Spinal cord (tissue), 10 donors: ENCODE results near the gene IMMP2L. TPM values are rescaled to one million over a fixed set of nuclear protein-coding genes. Genes with fewer than 3 reads are reported as not detected.
A peak's percentile ranks its signal among the peaks of the same experiment; 100 is the strongest.

Source experiments
- DNase-seq, 6 donors: peaks; one replicate each; pipeline versions ENCODE4 v3.0.0 to v3.0.0-alpha.2; 2013 to 2015; ENCODE audit warnings: low spot score in 6 of 6, low read depth in 4 of 6
- H3K27ac ChIP-seq: one replicate; pipeline ENCODE4 v1.5.1; 2013; ENCODE audit warnings: low read depth, low read length, control low read depth
- H3K27me3 ChIP-seq: one replicate; pipeline ENCODE4 v1.6.1; 2013; ENCODE audit warnings: low read length; ENCODE audit not compliant: control insufficient read depth, insufficient read depth
- H3K36me3 ChIP-seq: one replicate; pipeline ENCODE4 v1.6.1; 2013; ENCODE audit warnings: low read length; ENCODE audit not compliant: control insufficient read depth, insufficient read depth
- H3K4me1 ChIP-seq: one replicate; pipeline ENCODE4 v1.6.1; 2013; ENCODE audit warnings: low read length; ENCODE audit not compliant: control insufficient read depth, insufficient read depth
- H3K4me3 ChIP-seq: one replicate; pipeline ENCODE4 v1.5.1; 2013; ENCODE audit warnings: low read depth, low read length, control low read depth
- H3K9me3 ChIP-seq: one replicate; pipeline ENCODE4 v1.6.1; 2013; ENCODE audit warnings: low read length; ENCODE audit not compliant: control insufficient read depth, insufficient read depth
- WGBS: methylation state at CpG from one replicate; pipeline ENCODE4 v1.1.5; 2013; ENCODE audit warnings: missing lambda C conversion rate; ENCODE audit not compliant: insufficient coverage; 5-methylcytosine and 5-hydroxymethylcytosine counted together
- polyA plus RNA-seq, 2 donors: library from polyadenylated mRNA; unstranded; fragments of 120-200 nt; gene quantifications; one replicate each; pipeline ENCODE4 v1.2.1, GENCODE V29; 2013; ENCODE audit not compliant: insufficient read length in 2 of 2
- total RNA-seq, 2 donors: library from RNA; depleted of rRNA in 1 of 2; stranded (reverse); fragments of 120-200 nt in 1 of 2; fragments of >200 nt in 1 of 2; gene quantifications; one replicate each; pipeline versions ENCODE4 v1.2.3 to v1.2.4, GENCODE V29; 2013 to 2014
- donor health status: healthy.

Gene IMMP2L
- total and polyA plus RNA-seq, 4 donors, result 14.8 to 26.8 (median 17.4) TPM

- H3K27me3 ChIP-seq, result no peaks in the 10 kb centered on the region
- no peak overlapping the region for H3K27ac ChIP-seq
- WGBS, result 100% methylated on average over 2 of the region's 4 CpGs
- no peaks in the 10 kb centered on the region for H3K4me1 ChIP-seq
- H3K36me3 ChIP-seq, result no peaks in the 10 kb centered on the region
- no peak for DNase-seq
- no peak overlapping the region for H3K4me3 ChIP-seq
- peaks cover 7% of the 10 kb centered on the region for H3K9me3 ChIP-seq
Observed at GRCh38 chr7:111067251-111067650, 495.0 kb downstream of the IMMP2L start.

- Histone ChIP-seq H3K9me3 (peaks cover 7% of the 10 kb centered on the region), H3K27ac (no peak overlapping the region), H3K4me1 (no peaks in the 10 kb centered on the region), H3K27me3 (no peaks in the 10 kb centered on the region), H3K4me3 (no peak overlapping the region), H3K36me3 (no peaks in the 10 kb centered on the region)
- WGBS, result 89% methylated on average over 1 of the region's 1 CpG
- no peak for DNase-seq
Observed at GRCh38 chr7:111063166-111063565, 499.1 kb downstream of the IMMP2L start.

GRCh38 chr7:111059833-111060232, 502.5 kb downstream of the IMMP2L start:
- peak in 3 of 6 donors; percentile 22 to 75 (median 52) for DNase-seq
- no peak overlapping the region for H3K4me3 ChIP-seq

GRCh38 chr7:111057066-111057465, 505.2 kb downstream of the IMMP2L start:
- H3K4me3 ChIP-seq, result no peak overlapping the region
- DNase-seq, result peak in 1 of 6 donors; percentile 61
- 90% methylated on average over 3 of the region's 4 CpGs for WGBS

More at GRCh38 chr7:111059833-111060232, 502.5 kb downstream of the IMMP2L start:
- Histone ChIP-seq H3K27me3 (no peaks in the 10 kb centered on the region), H3K4me1 (no peaks in the 10 kb centered on the region), H3K27ac (no peak overlapping the region), H3K9me3 (peaks cover 5% of the 10 kb centered on the region), H3K36me3 (no peaks in the 10 kb centered on the region)

GRCh38 chr7:111056371-111056770, 505.9 kb downstream of the IMMP2L start:
- no peaks in the 10 kb centered on the region for H3K27me3 ChIP-seq
- H3K4me3 ChIP-seq, result no peak overlapping the region
- no peaks in the 10 kb centered on the region for H3K9me3 ChIP-seq
- no peak for DNase-seq
- H3K27ac ChIP-seq, result no peak overlapping the region
- no CpG with 5 or more reads among the region's 2 CpGs for WGBS
- no peaks in the 10 kb centered on the region for H3K36me3 ChIP-seq
- no peaks in the 10 kb centered on the region for H3K4me1 ChIP-seq

More at GRCh38 chr7:111057066-111057465, 505.2 kb downstream of the IMMP2L start:
- H3K27me3 ChIP-seq, result no peaks in the 10 kb centered on the region
- no peaks in the 10 kb centered on the region for H3K4me1 ChIP-seq
- no peaks in the 10 kb centered on the region for H3K36me3 ChIP-seq
- no peak overlapping the region for H3K27ac ChIP-seq
- no peaks in the 10 kb centered on the region for H3K9me3 ChIP-seq

GRCh38 chr7:111053035-111053434, 509.3 kb downstream of the IMMP2L start:
- H3K4me1 ChIP-seq, result no peaks in the 10 kb centered on the region
- no peak for DNase-seq
- H3K27me3 ChIP-seq, result no peaks in the 10 kb centered on the region
- H3K4me3 ChIP-seq, result no peak overlapping the region
- no peaks in the 10 kb centered on the region for H3K36me3 ChIP-seq
- H3K27ac ChIP-seq, result no peak overlapping the region
- 75% methylated on average over 1 of the region's 2 CpGs for WGBS
- H3K9me3 ChIP-seq, result no peaks in the 10 kb centered on the region

GRCh38 chr7:111051832-111052231, 510.5 kb downstream of the IMMP2L start:
- Histone ChIP-seq H3K4me1 (no peaks in the 10 kb centered on the region), H3K4me3 (no peak overlapping the region), H3K36me3 (no peaks in the 10 kb centered on the region), H3K9me3 (no peaks in the 10 kb centered on the region), H3K27me3 (no peaks in the 10 kb centered on the region), H3K27ac (no peak overlapping the region)
- no peak for DNase-seq
- WGBS, result no CpG with 5 or more reads among the region's 1 CpG

GRCh38 chr7:111050875-111051416, 511.3 kb downstream of the IMMP2L start:
- H3K27me3 ChIP-seq, result no peaks in the 10 kb centered on the region
- H3K36me3 ChIP-seq, result no peaks in the 10 kb centered on the region
- H3K9me3 ChIP-seq, result no peaks in the 10 kb centered on the region
- WGBS, result no CpG with 5 or more reads among the region's 2 CpGs
- no peak overlapping the region for H3K27ac ChIP-seq
- H3K4me3 ChIP-seq, result no peak overlapping the region
- DNase-seq, result no peak
- H3K4me1 ChIP-seq, result no peaks in the 10 kb centered on the region

- no peak for DNase-seq
- Histone ChIP-seq H3K4me3 (no peak overlapping the region), H3K9me3 (no peaks in the 10 kb centered on the region), H3K36me3 (no peaks in the 10 kb centered on the region), H3K27me3 (no peaks in the 10 kb centered on the region), H3K4me1 (no peaks in the 10 kb centered on the region), H3K27ac (no peak overlapping the region)
- WGBS, result no CpG with 5 or more reads among the region's 7 CpGs
Observed at GRCh38 chr7:111049971-111050680, 512.2 kb downstream of the IMMP2L start.

GRCh38 chr7:111047595-111047994, 514.7 kb downstream of the IMMP2L start:
- no peaks in the 10 kb centered on the region for H3K4me1 ChIP-seq
- H3K27me3 ChIP-seq, result no peaks in the 10 kb centered on the region
- WGBS, result no CpG with 5 or more reads among the region's 4 CpGs
- no peaks in the 10 kb centered on the region for H3K9me3 ChIP-seq
- no peak for DNase-seq
- no peak overlapping the region for H3K4me3 ChIP-seq
- no peak overlapping the region for H3K27ac ChIP-seq
- H3K36me3 ChIP-seq, result no peaks in the 10 kb centered on the region
